K562 (cell line): ENCODE measurements around the gene PPP2R2D. TPM values are rescaled to one million over a fixed set of nuclear protein-coding genes. Genes with fewer than 3 reads are reported as not detected.
A peak's percentile ranks its signal among the peaks of the same experiment; 100 is the strongest.

Experiments used
- ATAC-seq: fragments of 200-7000 bp; cut with Tn5 transposase; 3 replicates; pipeline ENCODE4 v1.9.1; 2020; ENCODE audit warnings: moderate library complexity
- BruUV-seq: library from RNA; stranded (reverse); fragments of 400-500 nt; replicated peaks from 2 replicates; lab custom pipeline; 2021; lab: Mats Ljungman, UMichigan
- CTCF ChIA-PET: fragments of 300-600 bp; formaldehyde crosslinking; extraction: SDS; loops from one replicate; lab custom pipeline; 2021; ENCODE audit warnings: low intra/inter-chr PET ratio; lab: Yijun Ruan, JAX
- POLR2A ChIA-PET: fragments of 300-600, 350-650 bp; sonication (Branson Sonifier 250); formaldehyde crosslinking; extraction: SDS; loops from one replicate; lab custom pipeline; 2021; ENCODE audit warnings: antibody characterized with exemption, inconsistent platforms; lab: Yijun Ruan, JAX
- DNase-seq, 4 experiments: peaks; one replicate each; pipeline versions ENCODE4 v3.0.0 to v3.0.0-alpha.2; 2011 to 2018; ENCODE audit warnings: low spot score in 3 of 4, mixed read lengths in 3 of 4; ENCODE audit errors: extremely low read depth in 1 of 4
- FAIRE-seq: peaks from 2 replicates; lab custom pipeline; 2011; peaks lifted over from hg19 to GRCh38; lab: Jason Lieb, UNC
- H2AFZ ChIP-seq: 2 replicates; pipeline ENCODE4 v1.6.0; 2011; ENCODE audit warnings: low read depth, low read length, control low read depth, inconsistent platforms
- H3K27ac ChIP-seq: fragments of 200-600 bp; 3 replicates; pipeline ENCODE4 v1.8.0; 2011; ENCODE audit warnings: low read depth, mild to moderate bottlenecking, control low read depth, inconsistent platforms, low read length, moderate library complexity, mixed read lengths; ENCODE audit errors: extremely low read depth
- H3K27me3 ChIP-seq, 2 experiments: fragments of 300-600 bp in 1 of 2; 2 replicates in 1 of 2; 3 replicates in 1 of 2; pipeline versions ENCODE4 v1.6.0 to v1.8.0; 2011; ENCODE audit warnings: inconsistent platforms in 2 of 2, low read length in 2 of 2, mild to moderate bottlenecking in 1 of 2, mixed read lengths in 1 of 2, moderate library complexity in 1 of 2; ENCODE audit not compliant: control insufficient read depth in 2 of 2, insufficient read depth in 2 of 2
- H3K36me3 ChIP-seq: fragments of 300-600 bp; 3 replicates; pipeline ENCODE4 v1.8.0; 2011; ENCODE audit warnings: mild to moderate bottlenecking, low read length, inconsistent platforms; ENCODE audit not compliant: control insufficient read depth, insufficient read depth
- H3K4me1 ChIP-seq, 2 experiments: fragments of 200-600 bp in 1 of 2; replicated peaks in 1 of 2; 2 replicates in 1 of 2; 3 replicates in 1 of 2; pipeline versions ENCODE4 v1.5.1 to v1.8.0; 2011; ENCODE audit warnings: inconsistent platforms in 2 of 2, low read length in 2 of 2, mild to moderate bottlenecking in 1 of 2, mixed read lengths in 1 of 2, moderate library complexity in 1 of 2; ENCODE audit not compliant: control insufficient read depth in 2 of 2, insufficient read depth in 2 of 2
- H3K4me2 ChIP-seq: 2 replicates; pipeline ENCODE4 v1.6.1; 2011; ENCODE audit warnings: low read length, control low read depth, inconsistent platforms, mixed read lengths; ENCODE audit not compliant: insufficient read depth
- H3K4me3 ChIP-seq: fragments of 200-600 bp; sonication (generic), shearing (Covaris generic); 2 replicates; pipeline ENCODE4 v1.5.1; 2016; ENCODE audit warnings: control low read depth, inconsistent platforms
- H3K79me2 ChIP-seq: fragments of 200-600 bp; 3 replicates; pipeline ENCODE4 v1.8.0; 2011; ENCODE audit warnings: low read length, inconsistent platforms; ENCODE audit not compliant: control insufficient read depth, insufficient read depth
- H3K9ac ChIP-seq, 2 experiments: 2 replicates each; pipeline versions ENCODE4 v1.6.0 to v1.6.1; 2011; ENCODE audit warnings: low read depth in 2 of 2, low read length in 2 of 2, control low read depth in 1 of 2, inconsistent platforms in 1 of 2, mild to moderate bottlenecking in 1 of 2, mixed read lengths in 1 of 2; ENCODE audit not compliant: insufficient read depth in 1 of 2
- H3K9me1 ChIP-seq: one replicate; pipeline ENCODE4 v1.6.0; 2011; ENCODE audit warnings: inconsistent platforms, mild to moderate bottlenecking, low read length, moderate library complexity; ENCODE audit not compliant: control insufficient read depth, insufficient read depth
- H3K9me3 ChIP-seq: replicated peaks from 2 replicates; pipeline ENCODE4 v1.5.1; 2011; ENCODE audit warnings: low read depth, low read length, inconsistent platforms; ENCODE audit not compliant: control insufficient read depth, insufficient read depth
- H4K20me1 ChIP-seq: replicated peaks from 2 replicates; pipeline ENCODE4 v1.6.1; 2011; ENCODE audit warnings: low read length, inconsistent platforms, mixed read lengths; ENCODE audit not compliant: control insufficient read depth, insufficient read depth
- ELF4 ChIP-seq: fragments of 450-650 bp; formaldehyde crosslinking; IDR thresholded peaks from 2 replicates; pipeline ENCODE4 v1.4.0; 2022; ENCODE audit warnings: missing genetic modification characterization
- HDAC6 ChIP-seq: IDR thresholded peaks from 2 replicates; pipeline ENCODE4 v1.6.1; 2012; ENCODE audit warnings: low read depth, mild to moderate bottlenecking, control low read depth, inconsistent platforms, low read length, moderate library complexity
- KLF1 ChIP-seq: fragments of 450-650 bp; IDR thresholded peaks from 2 replicates; pipeline ENCODE4 v1.6.1; 2016; ENCODE audit warnings: missing genetic modification characterization, missing compliant biosample characterization
- POLR2B ChIP-seq: fragments of 450-650 bp; IDR thresholded peaks from 2 replicates; pipeline ENCODE4 v1.6.1; 2018; ENCODE audit warnings: low read depth; ENCODE audit not compliant: partially characterized antibody
- SAP30 ChIP-seq: fragments of 200-600 bp; sonication (generic); IDR thresholded peaks from 2 replicates; pipeline ENCODE4 v1.6.1; 2012; ENCODE audit warnings: borderline replicate concordance, low read depth, mild to moderate bottlenecking, moderate library complexity, low read length, control low read depth, inconsistent platforms; ENCODE audit not compliant: insufficient read depth, poor library complexity, severe bottlenecking
- ZBTB7A ChIP-seq: IDR thresholded peaks from 2 replicates; pipeline ENCODE4 v1.6.1; 2011; ENCODE audit warnings: low read depth, mild to moderate bottlenecking, low read length, moderate library complexity, borderline replicate concordance; ENCODE audit not compliant: control insufficient read depth
- ZFX ChIP-seq: sonication (generic); formaldehyde crosslinking; IDR thresholded peaks from 2 replicates; pipeline ENCODE4 v1.8.0; 2022; ENCODE audit warnings: mild to moderate bottlenecking, missing genetic modification reagents, moderate library complexity
- ZNF23 ChIP-seq: fragments of 250-450 bp; sonication (Bioruptor Pico); IDR thresholded peaks from 2 replicates; pipeline ENCODE4 v1.4.0; 2020; ENCODE audit warnings: mild to moderate bottlenecking
- WGBS: fragments of 100-300 bp; shearing (Covaris generic); methylation state at CpG from one replicate; pipeline ENCODE4 v1.1.6; 2016; ENCODE audit warnings: low coverage, mixed read lengths; ENCODE audit not compliant: insufficient coverage; ENCODE audit errors: missing lambda C conversion rate; 5-methylcytosine and 5-hydroxymethylcytosine counted together
- in situ Hi-C: fragments of 300-500 bp; cut with MboI; formaldehyde crosslinking; loops from 4 replicates; pipeline ENCODE4 v1.15.0; 2018; ENCODE audit warnings: inconsistent platforms, mixed read lengths
- intact Hi-C: fragments of 100-400 bp; cut with micrococcal nuclease; formaldehyde crosslinking; loops from 2 replicates; pipeline ENCODE4 v1.14.2; 2022
- polyA plus RNA-seq, 8 experiments: library from polyadenylated mRNA; depleted of rRNA in 4 of 8; stranded (reverse) in 5 of 8; unstranded in 3 of 8; fragments of >200 nt; fragmentation: Nextera tagmentation in 2 of 8; fragmentation: Illumina TruSeq in 1 of 8; extraction: Ambion mirVana in 2 of 8; extraction: Trizol in 1 of 8; gene quantifications; 2 replicates each; pipeline versions ENCODE4 v1.2.1 to v1.2.3, GENCODE V29; 2011 to 2014; ENCODE audit warnings: inconsistent platforms in 1 of 8, missing spikeins in 1 of 8
- total RNA-seq, 7 experiments: library from RNA; depleted of rRNA in 6 of 7; stranded (reverse); fragments of >200 nt in 6 of 7; fragmentation: Illumina TruSeq in 2 of 7; extraction: Trizol in 2 of 7; gene quantifications; 2 replicates each; pipeline versions ENCODE4 v1.2.1 to v1.2.3, GENCODE V29; 2011 to 2021; ENCODE audit warnings: low replicate concordance in 1 of 7
- TF ChIP-seq, protein P1 (sequence below): fragments of 250-450 bp; sonication (Bioruptor Pico); IDR thresholded peaks from 2 replicates; pipeline ENCODE4 v1.9.0; 2021; ENCODE audit warnings: mild to moderate bottlenecking, inconsistent platforms
- TF ChIP-seq, protein P2 (sequence below): fragments of 450-650 bp; IDR thresholded peaks from 2 replicates; pipeline ENCODE4 v1.6.1; 2014; ENCODE audit warnings: low read depth, mild to moderate bottlenecking, moderate library complexity, borderline replicate concordance
- TF ChIP-seq, protein P3 (sequence below): fragments of 250-450 bp; sonication (Bioruptor Pico); IDR thresholded peaks from 2 replicates; pipeline ENCODE4 v1.4.0; 2020; ENCODE audit warnings: mild to moderate bottlenecking
- TF ChIP-seq, protein P4 (sequence below): sonication (generic); formaldehyde crosslinking; IDR thresholded peaks from 2 replicates; pipeline ENCODE4 v1.9.0; 2022; ENCODE audit warnings: mild to moderate bottlenecking, missing genetic modification reagents

Gene PPP2R2D
- total and polyA plus RNA-seq, 9 of the 15 experiments (the other 6 are each of a cell fraction or from before 2014, with no cell fraction given), result 1.9 to 37.0 (median 26.8) TPM

DNA sequence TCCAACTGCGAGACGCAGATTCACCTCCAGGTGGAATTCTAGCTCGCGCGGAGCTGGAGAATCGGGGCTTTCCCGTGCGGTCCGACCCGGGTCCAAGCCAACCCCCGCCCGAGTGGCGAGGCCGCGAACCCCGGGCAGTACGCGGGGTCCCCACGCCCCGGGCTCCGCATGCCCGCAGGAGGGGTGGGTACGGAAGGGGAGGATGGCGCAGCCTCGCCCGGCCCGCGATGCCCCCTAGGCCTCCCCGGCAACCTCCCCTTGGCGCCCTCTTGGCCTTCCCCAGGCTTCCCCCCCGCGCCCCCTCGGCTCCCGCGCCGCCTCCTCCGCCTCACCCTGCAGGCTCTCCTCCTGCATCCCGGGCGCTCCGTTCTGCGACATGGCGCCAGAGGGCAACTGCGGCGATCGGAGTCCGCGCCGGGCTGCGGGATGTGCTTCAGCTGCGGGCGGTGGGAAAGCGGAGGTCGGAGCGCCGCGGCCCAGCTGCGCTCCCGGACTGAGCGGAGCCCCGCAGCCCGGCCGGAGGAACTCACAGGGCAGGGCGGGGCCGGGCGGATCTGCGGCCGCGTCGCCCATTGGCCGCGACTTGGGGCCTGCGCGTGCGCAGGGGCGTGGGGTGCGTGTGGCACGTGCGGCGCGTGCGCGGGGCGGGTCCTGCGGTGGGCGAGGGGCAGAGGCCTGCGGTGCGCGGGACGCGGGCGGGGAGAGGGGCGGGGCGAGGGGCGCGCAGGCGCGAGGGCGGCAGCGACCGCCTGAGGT is 80.8 kb downstream of the PPP2R2D start, which contains the start of gene BNIP3:
BNIP3 (minus strand) TSS at position 495 of the 756 bp plus-strand sequence; CDS start at position 378, 117 bp downstream.
- peak; percentile 95 for ATAC-seq
- peaks cover 30 to 35% of the 10 kb centered on the region in 2 experiments; a peak in 4 of 5 replicates for H3K4me1 ChIP-seq
- H3K27ac ChIP-seq, result peak within 1 kb of the TSS; percentile 79
- TF ChIP-seq ZNF23 (CRISPR knock-in tag) (no peak), ELF4 (CRISPR knock-in tag) (no peak), SAP30 (peak; percentile 52), POLR2B (peak; percentile 21), ZBTB7A (peak; percentile 8; the same call in 1 of the 2 replicates), ZFX (CRISPR knock-in tag) (peak; percentile 69), KLF1 (tag) (peak; percentile 60; the same call in 1 of the 2 replicates), HDAC6 (no peak)
- TF ChIP-seq, protein P1, sequence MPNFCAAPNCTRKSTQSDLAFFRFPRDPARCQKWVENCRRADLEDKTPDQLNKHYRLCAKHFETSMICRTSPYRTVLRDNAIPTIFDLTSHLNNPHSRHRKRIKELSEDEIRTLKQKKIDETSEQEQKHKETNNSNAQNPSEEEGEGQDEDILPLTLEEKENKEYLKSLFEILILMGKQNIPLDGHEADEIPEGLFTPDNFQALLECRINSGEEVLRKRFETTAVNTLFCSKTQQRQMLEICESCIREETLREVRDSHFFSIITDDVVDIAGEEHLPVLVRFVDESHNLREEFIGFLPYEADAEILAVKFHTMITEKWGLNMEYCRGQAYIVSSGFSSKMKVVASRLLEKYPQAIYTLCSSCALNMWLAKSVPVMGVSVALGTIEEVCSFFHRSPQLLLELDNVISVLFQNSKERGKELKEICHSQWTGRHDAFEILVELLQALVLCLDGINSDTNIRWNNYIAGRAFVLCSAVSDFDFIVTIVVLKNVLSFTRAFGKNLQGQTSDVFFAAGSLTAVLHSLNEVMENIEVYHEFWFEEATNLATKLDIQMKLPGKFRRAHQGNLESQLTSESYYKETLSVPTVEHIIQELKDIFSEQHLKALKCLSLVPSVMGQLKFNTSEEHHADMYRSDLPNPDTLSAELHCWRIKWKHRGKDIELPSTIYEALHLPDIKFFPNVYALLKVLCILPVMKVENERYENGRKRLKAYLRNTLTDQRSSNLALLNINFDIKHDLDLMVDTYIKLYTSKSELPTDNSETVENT, result no peak
- TF ChIP-seq, protein P2, sequence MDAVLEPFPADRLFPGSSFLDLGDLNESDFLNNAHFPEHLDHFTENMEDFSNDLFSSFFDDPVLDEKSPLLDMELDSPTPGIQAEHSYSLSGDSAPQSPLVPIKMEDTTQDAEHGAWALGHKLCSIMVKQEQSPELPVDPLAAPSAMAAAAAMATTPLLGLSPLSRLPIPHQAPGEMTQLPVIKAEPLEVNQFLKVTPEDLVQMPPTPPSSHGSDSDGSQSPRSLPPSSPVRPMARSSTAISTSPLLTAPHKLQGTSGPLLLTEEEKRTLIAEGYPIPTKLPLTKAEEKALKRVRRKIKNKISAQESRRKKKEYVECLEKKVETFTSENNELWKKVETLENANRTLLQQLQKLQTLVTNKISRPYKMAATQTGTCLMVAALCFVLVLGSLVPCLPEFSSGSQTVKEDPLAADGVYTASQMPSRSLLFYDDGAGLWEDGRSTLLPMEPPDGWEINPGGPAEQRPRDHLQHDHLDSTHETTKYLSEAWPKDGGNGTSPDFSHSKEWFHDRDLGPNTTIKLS, result no peak
- TF ChIP-seq, protein P3, sequence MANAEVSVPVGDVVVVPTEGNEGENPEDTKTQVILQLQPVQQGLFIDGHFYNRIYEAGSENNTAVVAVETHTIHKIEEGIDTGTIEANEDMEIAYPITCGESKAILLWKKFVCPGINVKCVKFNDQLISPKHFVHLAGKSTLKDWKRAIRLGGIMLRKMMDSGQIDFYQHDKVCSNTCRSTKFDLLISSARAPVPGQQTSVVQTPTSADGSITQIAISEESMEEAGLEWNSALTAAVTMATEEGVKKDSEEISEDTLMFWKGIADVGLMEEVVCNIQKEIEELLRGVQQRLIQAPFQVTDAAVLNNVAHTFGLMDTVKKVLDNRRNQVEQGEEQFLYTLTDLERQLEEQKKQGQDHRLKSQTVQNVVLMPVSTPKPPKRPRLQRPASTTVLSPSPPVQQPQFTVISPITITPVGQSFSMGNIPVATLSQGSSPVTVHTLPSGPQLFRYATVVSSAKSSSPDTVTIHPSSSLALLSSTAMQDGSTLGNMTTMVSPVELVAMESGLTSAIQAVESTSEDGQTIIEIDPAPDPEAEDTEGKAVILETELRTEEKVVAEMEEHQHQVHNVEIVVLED, result peak; percentile 44; the same call in 1 of the 2 replicates
- TF ChIP-seq, protein P4, sequence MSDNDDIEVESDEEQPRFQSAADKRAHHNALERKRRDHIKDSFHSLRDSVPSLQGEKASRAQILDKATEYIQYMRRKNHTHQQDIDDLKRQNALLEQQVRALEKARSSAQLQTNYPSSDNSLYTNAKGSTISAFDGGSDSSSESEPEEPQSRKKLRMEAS (CRISPR knock-in tag), result peak; percentile 66

More for the DNA sequence above, 80.8 kb downstream of the PPP2R2D start, which contains the start of gene BNIP3:
- H3K79me2 ChIP-seq, result peaks cover 61% of the 10 kb centered on the region
- peaks cover 27% of the 10 kb centered on the region for H4K20me1 ChIP-seq
- peak within 1 kb of the TSS; percentile 71 to 94 for H3K9ac ChIP-seq
- WGBS, result 2% methylated on average over 24 of the region's 100 CpGs
- in situ Hi-C loops (no loop called here), intact Hi-C loops (loop anchor here (5.0 to 10.0 kb wide), 2 partner anchors 41 to 77 kb away; partner anchors contain the start of gene PPP2R2D)
- DNase-seq (peak; percentile 94 to 97 (median 97)), FAIRE-seq (no peak)
- no TSS peak for BruUV-seq
- no peaks in the 10 kb centered on the region for H3K9me1 ChIP-seq
- ChIA-PET CTCF (interaction anchor here (0.6 to 1.5 kb wide), 2 partner anchors 42 to 153 kb away, joined by 4 to 9 read pairs; no protein-coding TSS in a partner anchor), POLR2A (interaction anchor here (1.1 kb wide), 1 partner anchor 42 kb away, joined by 3 read pairs; no protein-coding TSS in a partner anchor)
- peak within 1 kb of the TSS; percentile 76; the same call in 1 of the 2 replicates for H2AFZ ChIP-seq
- H3K4me2 ChIP-seq, result peak within 1 kb of the TSS; percentile 84
- peak within 1 kb of the TSS; percentile 68 for H3K4me3 ChIP-seq
- no peaks in the 10 kb centered on the region for H3K27me3 ChIP-seq
- H3K36me3 ChIP-seq, result peaks cover 23% of the 10 kb centered on the region
- no peaks in the 10 kb centered on the region for H3K9me3 ChIP-seq
